ENCODE results near the gene PRELID2. TPM values are rescaled to one million over a fixed set of nuclear protein-coding genes. Genes with fewer than 3 reads are reported as not detected.

The PRELID2 gene
- total RNA-seq, 3 donors from 2014 or later, result 15.5 to 24.6 (median 23.1) TPM

DNA sequence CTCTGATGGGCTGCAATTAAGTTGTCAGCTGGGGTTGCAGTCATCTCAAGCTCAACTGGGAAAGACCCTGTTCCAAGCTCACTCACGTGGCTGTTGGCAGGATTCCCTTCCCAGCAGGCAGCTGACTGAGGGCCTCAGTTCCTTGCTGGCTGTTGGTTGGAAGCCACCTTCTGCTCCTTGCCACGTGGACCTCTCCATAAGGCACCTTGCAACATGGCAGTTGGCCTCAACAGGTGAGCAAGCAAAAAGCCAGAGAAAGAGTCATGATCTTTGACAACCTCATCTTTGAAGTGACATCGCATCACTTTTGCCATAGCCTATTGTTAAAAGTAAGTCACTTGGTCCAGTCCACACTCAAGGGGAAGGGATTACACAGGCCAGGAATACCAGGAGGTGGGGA is 17.8 kb upstream of the PRELID2 start:
- Histone ChIP-seq H3K27me3 (no peaks in the 10 kb centered on the region), H3K9me3 (no peaks in the 10 kb centered on the region), H3K4me3 (no peak overlapping the region), H3K27ac (no peak overlapping the region), H3K4me1 (no peaks in the 10 kb centered on the region), H3K36me3 (no peaks in the 10 kb centered on the region)
- intact Hi-C loops (cut with DNase I; ENCODE audit: low total_unique reads), result no loop called here
- TF ChIP-seq, protein P1, sequence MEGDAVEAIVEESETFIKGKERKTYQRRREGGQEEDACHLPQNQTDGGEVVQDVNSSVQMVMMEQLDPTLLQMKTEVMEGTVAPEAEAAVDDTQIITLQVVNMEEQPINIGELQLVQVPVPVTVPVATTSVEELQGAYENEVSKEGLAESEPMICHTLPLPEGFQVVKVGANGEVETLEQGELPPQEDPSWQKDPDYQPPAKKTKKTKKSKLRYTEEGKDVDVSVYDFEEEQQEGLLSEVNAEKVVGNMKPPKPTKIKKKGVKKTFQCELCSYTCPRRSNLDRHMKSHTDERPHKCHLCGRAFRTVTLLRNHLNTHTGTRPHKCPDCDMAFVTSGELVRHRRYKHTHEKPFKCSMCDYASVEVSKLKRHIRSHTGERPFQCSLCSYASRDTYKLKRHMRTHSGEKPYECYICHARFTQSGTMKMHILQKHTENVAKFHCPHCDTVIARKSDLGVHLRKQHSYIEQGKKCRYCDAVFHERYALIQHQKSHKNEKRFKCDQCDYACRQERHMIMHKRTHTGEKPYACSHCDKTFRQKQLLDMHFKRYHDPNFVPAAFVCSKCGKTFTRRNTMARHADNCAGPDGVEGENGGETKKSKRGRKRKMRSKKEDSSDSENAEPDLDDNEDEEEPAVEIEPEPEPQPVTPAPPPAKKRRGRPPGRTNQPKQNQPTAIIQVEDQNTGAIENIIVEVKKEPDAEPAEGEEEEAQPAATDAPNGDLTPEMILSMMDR (IDR thresholded peaks at IDR 0.05), result no peak
- no peak for TF ChIP-seq POLR2AphosphoS5 (IDR thresholded peaks at IDR 0.05)
- no peak for TF ChIP-seq POLR2A (IDR thresholded peaks at IDR 0.05)
- no peak for DNase-seq (ENCODE audit: low spot score in 2 of 2)

DNA sequence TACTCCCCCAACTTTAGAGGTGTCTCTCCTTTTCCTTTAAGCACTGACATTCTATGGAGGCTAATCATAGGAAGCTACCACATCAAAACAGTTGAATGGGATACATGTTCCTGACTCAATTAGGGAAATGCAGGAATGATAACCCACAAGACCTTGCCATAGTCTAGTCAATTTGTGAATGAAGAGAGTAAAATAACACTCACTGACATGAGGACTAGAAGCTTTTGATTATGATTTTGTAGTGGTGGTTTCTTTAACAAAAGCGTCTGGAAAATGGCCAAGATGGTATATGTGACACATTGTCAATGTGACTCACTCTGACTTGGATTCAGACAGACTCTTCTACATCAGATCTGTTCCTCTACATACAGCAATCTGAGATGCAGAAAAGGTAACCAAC is 13.7 kb upstream of the PRELID2 start:
- Histone ChIP-seq H3K9me3 (no peaks in the 10 kb centered on the region), H3K36me3 (no peaks in the 10 kb centered on the region), H3K4me3 (no peak overlapping the region), H3K27ac (no peak overlapping the region), H3K27me3 (no peaks in the 10 kb centered on the region), H3K4me1 (no peaks in the 10 kb centered on the region)
- intact Hi-C loops (cut with DNase I; ENCODE audit: low total_unique reads), result no loop called here
- TF ChIP-seq POLR2AphosphoS5 (IDR thresholded peaks at IDR 0.05) (no peak), POLR2A (IDR thresholded peaks at IDR 0.05) (no peak)
- TF ChIP-seq, protein P1 (IDR thresholded peaks at IDR 0.05), result no peak
- DNase-seq (ENCODE audit: low spot score in 2 of 2), result no peak

DNA sequence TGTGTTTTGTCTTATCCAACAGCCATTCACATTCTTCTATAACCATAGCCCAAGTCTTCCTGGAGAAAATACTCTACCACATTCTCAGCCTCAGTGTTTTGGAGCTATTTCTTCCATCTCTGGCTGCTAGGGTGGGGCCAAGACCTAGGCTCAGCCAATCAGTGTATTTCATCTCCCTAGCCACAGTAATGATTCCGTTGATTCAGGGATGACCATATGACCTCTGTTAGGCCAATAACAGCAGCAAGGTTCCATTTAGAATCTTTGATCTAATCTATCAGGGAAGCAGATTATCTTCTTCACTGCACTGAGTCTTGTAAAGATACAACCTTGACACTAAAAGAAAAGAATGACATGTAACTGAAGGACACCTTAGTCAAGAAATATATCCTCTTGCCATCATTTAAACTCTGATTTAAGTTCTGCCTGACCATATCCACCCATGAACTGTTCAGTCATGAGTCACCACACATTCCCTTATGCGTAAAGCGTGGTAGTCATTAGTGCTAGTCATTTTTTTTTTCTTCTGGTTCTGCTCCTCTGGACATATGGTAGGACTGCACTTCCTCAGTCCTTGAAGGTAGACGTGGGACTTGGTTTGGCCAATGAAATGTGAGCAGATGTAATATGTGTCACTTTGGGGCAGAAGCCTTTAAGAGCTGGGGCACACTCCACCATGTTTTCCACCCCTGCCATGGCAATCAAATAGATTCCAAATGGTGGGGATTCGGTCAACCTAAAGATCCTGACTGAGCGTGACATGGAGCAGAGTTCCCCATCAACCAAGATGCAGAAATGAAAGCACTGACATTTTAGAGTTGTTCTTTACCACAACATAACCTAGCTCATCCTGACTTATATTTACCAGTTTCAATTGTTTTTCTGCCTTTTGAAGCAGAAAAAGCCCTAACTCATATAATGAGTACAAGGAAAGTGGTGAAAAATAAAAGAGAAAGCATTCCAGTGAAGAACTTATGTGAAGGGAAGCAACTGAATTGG is 12.7 kb upstream of the PRELID2 start:
- Histone ChIP-seq H3K9me3 (no peaks in the 10 kb centered on the region), H3K27me3 (no peaks in the 10 kb centered on the region), H3K4me1 (no peaks in the 10 kb centered on the region), H3K4me3 (no peak overlapping the region), H3K27ac (no peak overlapping the region), H3K36me3 (no peaks in the 10 kb centered on the region)
- TF ChIP-seq POLR2AphosphoS5 (IDR thresholded peaks at IDR 0.05), result no peak
- TF ChIP-seq POLR2A (IDR thresholded peaks at IDR 0.05), result no peak
- TF ChIP-seq, protein P1 (IDR thresholded peaks at IDR 0.05), result no peak
- DNase-seq (ENCODE audit: low spot score in 2 of 2), result no peak
- intact Hi-C loops (cut with DNase I; ENCODE audit: low total_unique reads), result no loop called here

DNA sequence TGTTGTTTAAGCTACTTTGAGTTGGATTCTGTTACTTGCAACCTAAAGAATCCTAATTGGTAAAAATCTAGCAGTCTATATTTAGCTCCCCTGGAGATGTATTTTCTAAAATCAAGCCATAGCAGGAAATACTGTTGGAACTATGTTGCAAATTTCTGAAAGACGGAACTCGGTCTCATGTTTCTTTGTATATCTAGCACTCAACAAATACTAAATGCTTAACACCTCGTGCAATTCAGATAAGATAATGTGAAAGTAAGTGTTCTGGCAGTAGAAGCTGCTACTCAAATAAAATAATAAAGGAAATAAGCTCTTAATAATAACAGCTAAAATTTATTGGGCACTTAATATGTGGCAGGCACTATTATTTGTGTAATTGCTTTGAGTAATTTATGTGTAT is 10.9 kb upstream of the PRELID2 start:
- H3K27ac ChIP-seq, result no peak overlapping the region
- no peak for TF ChIP-seq POLR2A (IDR thresholded peaks at IDR 0.05)
- no peak for TF ChIP-seq POLR2AphosphoS5 (IDR thresholded peaks at IDR 0.05)
- TF ChIP-seq, protein P1 (IDR thresholded peaks at IDR 0.05), result no peak

DNA sequence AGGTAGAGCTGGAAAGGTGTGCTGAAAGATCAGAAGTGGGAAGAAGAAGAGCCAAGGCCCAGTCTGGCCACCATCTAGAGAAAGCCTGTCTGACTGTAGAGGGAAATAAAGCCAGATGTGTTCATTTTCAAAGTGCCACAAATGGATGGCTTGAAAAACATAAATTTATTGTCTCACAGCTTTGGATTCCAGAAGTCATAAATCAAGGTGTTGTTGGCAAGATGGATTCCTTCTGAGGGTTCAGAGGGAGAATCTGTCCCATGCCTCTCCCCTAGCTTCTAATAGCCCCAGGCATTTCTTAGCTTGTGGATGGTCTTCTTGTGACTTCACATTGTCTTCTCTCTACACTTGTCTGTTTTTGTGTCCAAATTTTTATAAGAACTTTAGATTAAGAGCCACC is 6.2 kb upstream of the PRELID2 start:
- no peak for TF ChIP-seq POLR2AphosphoS5 (IDR thresholded peaks at IDR 0.05)
- no peak for TF ChIP-seq POLR2A (IDR thresholded peaks at IDR 0.05)
- TF ChIP-seq, protein P1 (IDR thresholded peaks at IDR 0.05), result no peak
- H3K4me3 ChIP-seq, result no peak overlapping the region
- intact Hi-C loops (cut with DNase I; ENCODE audit: low total_unique reads), result no loop called here

More for the DNA sequence above, 10.9 kb upstream of the PRELID2 start:
- intact Hi-C loops (cut with DNase I; ENCODE audit: low total_unique reads), result no loop called here
- Histone ChIP-seq H3K4me3 (no peak overlapping the region), H3K27me3 (no peaks in the 10 kb centered on the region), H3K4me1 (no peaks in the 10 kb centered on the region), H3K9me3 (no peaks in the 10 kb centered on the region), H3K36me3 (no peaks in the 10 kb centered on the region)
- DNase-seq (ENCODE audit: low spot score in 2 of 2), result no peak

More for the DNA sequence above, 6.2 kb upstream of the PRELID2 start:
- Histone ChIP-seq H3K36me3 (no peaks in the 10 kb centered on the region), H3K4me1 (no peaks in the 10 kb centered on the region), H3K27ac (no peak overlapping the region), H3K9me3 (no peaks in the 10 kb centered on the region), H3K27me3 (no peaks in the 10 kb centered on the region)
- no peak for DNase-seq (ENCODE audit: low spot score in 2 of 2)

Data from breast epithelium (tissue), 4 donors.